ENCODE results near the gene TMCC2.

- TF ChIP-seq REST (IDR thresholded peaks at IDR 0.05; ENCODE audit: insufficient read depth in 1 of 2, low read depth in 2 of 2, low read length in 2 of 2): no peak
- TF ChIP-seq SIN3A (IDR thresholded peaks at IDR 0.05; ENCODE audit: borderline replicate concordance, insufficient read depth, low read length): no peak
- TF ChIP-seq TAF1 (IDR thresholded peaks at IDR 0.05; ENCODE audit: borderline replicate concordance, insufficient read depth, low read length): no peak
- no peak for TF ChIP-seq POLR2AphosphoS5 (IDR thresholded peaks at IDR 0.05; ENCODE audit: low read depth, low read length)
- TF ChIP-seq FOXP2 (optimal IDR thresholded peaks at IDR 0.05; ENCODE audit: borderline replicate concordance, extremely low read depth, extremely low read length, insufficient read depth): no peak
These were observed 35.5 kb upstream of the TMCC2 start for GRCh38 chr1:205192287-205192686.
